Ovary (tissue), 3 donors: ENCODE results near the gene SSBP4.

Experiments used
- CTCF ChIP-seq, 3 donors: fragments of 450-650 bp in 2 of 3; fragments of 200-600 bp in 1 of 3; IDR thresholded peaks; one replicate each; pipeline versions ENCODE4 v1.5.1 to v1.8.0; 2016 to 2022; ENCODE audit warnings: antibody characterized with exemption in 3 of 3, mild to moderate bottlenecking in 1 of 3
- POLR2A ChIP-seq: fragments of 450-650 bp; IDR thresholded peaks from one replicate; pipeline ENCODE4 v1.6.1; 2017; ENCODE audit warnings: antibody characterized with exemption, mild to moderate bottlenecking, moderate library complexity
- donor health status: DM: no; HTN: no; CAD: no.

GRCh38 chr19:18433015-18433691 lies 14.0 kb downstream of the SSBP4 start:
- TF ChIP-seq CTCF (IDR thresholded peaks at IDR 0.05) (no peak), POLR2A (peak; percentile 6)
